HepG2 (cell line): Measurements from ENCODE around the gene MRPL58. TPM values are rescaled to one million over a fixed set of nuclear protein-coding genes. Genes with fewer than 3 reads are reported as not detected.

Experiments
- ATF2 ChIP-seq: sonication (generic); formaldehyde crosslinking; IDR thresholded peaks from 2 replicates; pipeline ENCODE4 v1.4.0; 2020; ENCODE audit warnings: missing genetic modification reagents
- MAFF ChIP-seq: IDR thresholded peaks from 2 replicates; pipeline ENCODE4 v1.6.1; 2011; ENCODE audit warnings: low read depth, low read length, improper control_type of control experiment
- MXD4 ChIP-seq: IDR thresholded peaks from 2 replicates; pipeline ENCODE4 v1.6.1; 2016; ENCODE audit warnings: mild to moderate bottlenecking, missing biosample characterization, missing genetic modification reagents
- NFIB ChIP-seq: sonication (generic); formaldehyde crosslinking; IDR thresholded peaks from 2 replicates; pipeline ENCODE4 v1.9.0; 2021; ENCODE audit warnings: missing genetic modification reagents, mild to moderate bottlenecking, borderline replicate concordance
- SOX5 ChIP-seq: IDR thresholded peaks from 2 replicates; pipeline ENCODE4 v1.6.1; 2016; ENCODE audit warnings: borderline replicate concordance
- ZNF136 ChIP-seq: sonication (generic); formaldehyde crosslinking; IDR thresholded peaks from 2 replicates; pipeline ENCODE4 v1.8.1; 2022; ENCODE audit warnings: low read depth, mild to moderate bottlenecking, moderate library complexity, missing genetic modification reagents
- ZNF34 ChIP-seq: sonication (generic); formaldehyde crosslinking; IDR thresholded peaks from 2 replicates; pipeline ENCODE4 v1.4.0; 2020; ENCODE audit warnings: mild to moderate bottlenecking, missing genetic modification reagents, borderline replicate concordance
- ZSCAN30 ChIP-seq: sonication (generic); formaldehyde crosslinking; IDR thresholded peaks from 2 replicates; pipeline ENCODE4 v1.5.0; 2020; ENCODE audit warnings: mild to moderate bottlenecking, missing genetic modification reagents
- polyA plus RNA-seq, 8 experiments: library from polyadenylated mRNA; depleted of rRNA in 3 of 8; stranded (reverse) in 7 of 8; unstranded in 1 of 8; fragments of >200 nt; fragmentation: Illumina TruSeq in 4 of 8; extraction: Trizol in 4 of 8; gene quantifications; 2 replicates each; pipeline versions ENCODE4 v1.2.1 to v1.2.3, GENCODE V29; 2011 to 2016; ENCODE audit warnings: low read depth in 4 of 8, missing spikeins in 1 of 8, mixed read lengths in 1 of 8; ENCODE audit not compliant: insufficient read depth in 1 of 8
- total RNA-seq, 5 experiments: library from RNA; depleted of rRNA; stranded (reverse); fragments of >200 nt; fragmentation: Illumina TruSeq; extraction: Trizol; gene quantifications; 2 replicates each; pipeline ENCODE4 v1.2.3, GENCODE V29; 2016; ENCODE audit warnings: low read depth in 1 of 5
- TF ChIP-seq, protein P1 (sequence below): sonication (generic); formaldehyde crosslinking; IDR thresholded peaks from 2 replicates; pipeline ENCODE4 v1.4.0; 2020; ENCODE audit warnings: missing genetic modification reagents, mild to moderate bottlenecking, borderline replicate concordance
- TF ChIP-seq, protein P2 (sequence below): sonication (generic); formaldehyde crosslinking; IDR thresholded peaks from 2 replicates; pipeline ENCODE4 v1.5.1; 2020; ENCODE audit warnings: missing genetic modification reagents, mild to moderate bottlenecking, borderline replicate concordance
- TF ChIP-seq, protein P3 (sequence below): sonication (generic); formaldehyde crosslinking; IDR thresholded peaks from 2 replicates; pipeline ENCODE4 v1.5.1; 2020; ENCODE audit warnings: mild to moderate bottlenecking, missing genetic modification reagents, moderate library complexity
- TF ChIP-seq, protein P4 (sequence below): sonication (generic); formaldehyde crosslinking; IDR thresholded peaks from 2 replicates; pipeline ENCODE4 v1.5.0; 2020; ENCODE audit warnings: missing genetic modification reagents
- TF ChIP-seq, protein P5 (sequence below): sonication (generic); formaldehyde crosslinking; IDR thresholded peaks from 2 replicates; pipeline ENCODE4 v1.8.0; 2022; ENCODE audit warnings: mild to moderate bottlenecking, missing genetic modification reagents; ENCODE audit not compliant: insufficient replicate concordance

Gene MRPL58
- total and polyA plus RNA-seq, 2 of the 13 experiments (the other 11 are each of a cell fraction or from before 2014, with no cell fraction given), result 44.9 to 68.9 TPM

- peak; percentile 23; the same call in 1 of the 2 replicates for TF ChIP-seq ATF2 (CRISPR knock-in tag)
- TF ChIP-seq NFIB (CRISPR knock-in tag), result no peak
- TF ChIP-seq ZSCAN30 (CRISPR knock-in tag), result no peak
- no peak for TF ChIP-seq MAFF
- no peak for TF ChIP-seq ZNF34 (CRISPR knock-in tag)
- TF ChIP-seq ZNF136 (CRISPR knock-in tag), result no peak
- TF ChIP-seq MXD4 (CRISPR knock-in tag), result no peak
- peak; percentile 59; the same call in 1 of the 2 replicates for TF ChIP-seq SOX5 (CRISPR knock-in tag)
- TF ChIP-seq, protein P1, sequence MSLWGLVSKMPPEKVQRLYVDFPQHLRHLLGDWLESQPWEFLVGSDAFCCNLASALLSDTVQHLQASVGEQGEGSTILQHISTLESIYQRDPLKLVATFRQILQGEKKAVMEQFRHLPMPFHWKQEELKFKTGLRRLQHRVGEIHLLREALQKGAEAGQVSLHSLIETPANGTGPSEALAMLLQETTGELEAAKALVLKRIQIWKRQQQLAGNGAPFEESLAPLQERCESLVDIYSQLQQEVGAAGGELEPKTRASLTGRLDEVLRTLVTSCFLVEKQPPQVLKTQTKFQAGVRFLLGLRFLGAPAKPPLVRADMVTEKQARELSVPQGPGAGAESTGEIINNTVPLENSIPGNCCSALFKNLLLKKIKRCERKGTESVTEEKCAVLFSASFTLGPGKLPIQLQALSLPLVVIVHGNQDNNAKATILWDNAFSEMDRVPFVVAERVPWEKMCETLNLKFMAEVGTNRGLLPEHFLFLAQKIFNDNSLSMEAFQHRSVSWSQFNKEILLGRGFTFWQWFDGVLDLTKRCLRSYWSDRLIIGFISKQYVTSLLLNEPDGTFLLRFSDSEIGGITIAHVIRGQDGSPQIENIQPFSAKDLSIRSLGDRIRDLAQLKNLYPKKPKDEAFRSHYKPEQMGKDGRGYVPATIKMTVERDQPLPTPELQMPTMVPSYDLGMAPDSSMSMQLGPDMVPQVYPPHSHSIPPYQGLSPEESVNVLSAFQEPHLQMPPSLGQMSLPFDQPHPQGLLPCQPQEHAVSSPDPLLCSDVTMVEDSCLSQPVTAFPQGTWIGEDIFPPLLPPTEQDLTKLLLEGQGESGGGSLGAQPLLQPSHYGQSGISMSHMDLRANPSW, result no peak
- TF ChIP-seq, protein P2, sequence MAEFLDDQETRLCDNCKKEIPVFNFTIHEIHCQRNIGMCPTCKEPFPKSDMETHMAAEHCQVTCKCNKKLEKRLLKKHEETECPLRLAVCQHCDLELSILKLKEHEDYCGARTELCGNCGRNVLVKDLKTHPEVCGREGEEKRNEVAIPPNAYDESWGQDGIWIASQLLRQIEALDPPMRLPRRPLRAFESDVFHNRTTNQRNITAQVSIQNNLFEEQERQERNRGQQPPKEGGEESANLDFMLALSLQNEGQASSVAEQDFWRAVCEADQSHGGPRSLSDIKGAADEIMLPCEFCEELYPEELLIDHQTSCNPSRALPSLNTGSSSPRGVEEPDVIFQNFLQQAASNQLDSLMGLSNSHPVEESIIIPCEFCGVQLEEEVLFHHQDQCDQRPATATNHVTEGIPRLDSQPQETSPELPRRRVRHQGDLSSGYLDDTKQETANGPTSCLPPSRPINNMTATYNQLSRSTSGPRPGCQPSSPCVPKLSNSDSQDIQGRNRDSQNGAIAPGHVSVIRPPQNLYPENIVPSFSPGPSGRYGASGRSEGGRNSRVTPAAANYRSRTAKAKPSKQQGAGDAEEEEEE, result no peak
- TF ChIP-seq, protein P3, sequence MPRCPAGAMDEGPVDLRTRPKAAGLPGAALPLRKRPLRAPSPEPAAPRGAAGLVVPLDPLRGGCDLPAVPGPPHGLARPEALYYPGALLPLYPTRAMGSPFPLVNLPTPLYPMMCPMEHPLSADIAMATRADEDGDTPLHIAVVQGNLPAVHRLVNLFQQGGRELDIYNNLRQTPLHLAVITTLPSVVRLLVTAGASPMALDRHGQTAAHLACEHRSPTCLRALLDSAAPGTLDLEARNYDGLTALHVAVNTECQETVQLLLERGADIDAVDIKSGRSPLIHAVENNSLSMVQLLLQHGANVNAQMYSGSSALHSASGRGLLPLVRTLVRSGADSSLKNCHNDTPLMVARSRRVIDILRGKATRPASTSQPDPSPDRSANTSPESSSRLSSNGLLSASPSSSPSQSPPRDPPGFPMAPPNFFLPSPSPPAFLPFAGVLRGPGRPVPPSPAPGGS (CRISPR knock-in tag), result 0 out of 2 replicates have a peak, but pooled peaks have one; percentile 2
- TF ChIP-seq, protein P4, sequence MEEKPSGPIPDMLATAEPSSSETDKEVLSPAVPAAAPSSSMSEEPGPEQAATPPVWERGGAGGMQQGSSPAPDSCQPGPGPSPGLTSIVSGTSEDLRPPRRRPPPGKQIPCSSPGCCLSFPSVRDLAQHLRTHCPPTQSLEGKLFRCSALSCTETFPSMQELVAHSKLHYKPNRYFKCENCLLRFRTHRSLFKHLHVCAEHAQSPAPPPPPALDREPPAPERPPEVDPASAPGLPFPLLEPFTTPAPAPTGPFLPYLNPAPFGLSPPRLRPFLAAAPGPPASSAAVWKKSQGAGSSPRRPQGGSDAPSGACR, result peak; percentile 66
- TF ChIP-seq, protein P5, sequence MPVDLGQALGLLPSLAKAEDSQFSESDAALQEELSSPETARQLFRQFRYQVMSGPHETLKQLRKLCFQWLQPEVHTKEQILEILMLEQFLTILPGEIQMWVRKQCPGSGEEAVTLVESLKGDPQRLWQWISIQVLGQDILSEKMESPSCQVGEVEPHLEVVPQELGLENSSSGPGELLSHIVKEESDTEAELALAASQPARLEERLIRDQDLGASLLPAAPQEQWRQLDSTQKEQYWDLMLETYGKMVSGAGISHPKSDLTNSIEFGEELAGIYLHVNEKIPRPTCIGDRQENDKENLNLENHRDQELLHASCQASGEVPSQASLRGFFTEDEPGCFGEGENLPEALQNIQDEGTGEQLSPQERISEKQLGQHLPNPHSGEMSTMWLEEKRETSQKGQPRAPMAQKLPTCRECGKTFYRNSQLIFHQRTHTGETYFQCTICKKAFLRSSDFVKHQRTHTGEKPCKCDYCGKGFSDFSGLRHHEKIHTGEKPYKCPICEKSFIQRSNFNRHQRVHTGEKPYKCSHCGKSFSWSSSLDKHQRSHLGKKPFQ (CRISPR knock-in tag), result no peak
These were observed 40.1 kb upstream of the MRPL58 start, which contains the start of gene HID1 (continued) for GRCh38 chr17:74972107-74972972.
